GM18520 (cell line): Measurements from ENCODE around the gene DUOX2.
"Not testable (repeated sequence)": the region's sequence is repeated elsewhere in the genome, so short reads cannot be mapped to it uniquely, and the experiment has no call there.

Source experiments
- ATAC-seq: cut with Tn5 transposase; IDR thresholded peaks from one replicate; pipeline ENCODE4 v1.9.1; 2021; ENCODE audit not compliant: unreplicated experiment

The DUOX2 gene

GRCh38 chr15:45077391-45077790 is 36.6 kb downstream of the DUOX2 start:
- not testable (repeated sequence) for ATAC-seq

DNA sequence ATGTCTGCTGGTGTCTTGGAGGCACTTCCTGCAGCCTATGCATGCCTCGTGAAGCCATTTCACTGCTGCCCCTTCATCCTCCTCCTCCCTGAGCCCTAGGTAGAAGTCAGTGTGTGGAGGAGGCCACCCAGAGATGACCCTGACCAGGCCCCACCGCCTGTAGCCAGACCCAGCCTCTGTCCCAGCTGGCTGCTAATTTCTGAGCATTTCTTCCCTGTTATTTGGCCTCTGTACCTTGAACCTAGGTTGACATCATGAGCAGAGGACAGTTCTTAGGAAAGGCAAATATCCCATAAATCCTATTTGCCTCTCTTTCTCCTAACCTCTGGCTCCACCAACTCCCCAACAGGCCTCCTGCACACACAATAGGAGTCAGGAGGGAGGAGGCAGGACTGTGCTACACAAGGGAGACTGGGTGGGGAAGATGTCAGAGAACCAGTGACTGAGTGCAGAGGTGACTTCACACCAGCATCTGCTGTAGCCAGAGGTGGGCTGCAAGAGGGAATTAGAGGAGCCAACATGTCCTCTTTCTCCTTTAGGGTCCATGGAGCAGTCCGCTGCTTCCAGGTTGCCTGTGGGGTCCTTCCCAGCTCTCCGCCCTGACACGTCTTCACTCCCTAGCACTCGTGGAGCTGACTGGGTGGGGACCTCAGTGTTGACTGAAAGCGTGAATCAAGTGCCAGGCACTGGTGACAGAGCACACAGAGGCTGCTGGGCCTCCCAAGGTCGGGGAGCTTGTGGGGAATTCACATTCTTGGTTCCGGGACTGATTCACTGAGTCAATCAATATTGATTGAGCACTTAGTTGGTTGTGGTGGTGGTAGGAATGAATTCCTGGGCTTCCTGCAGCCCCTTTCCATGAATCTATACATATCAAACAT is 38.3 kb downstream of the DUOX2 start:
- ATAC-seq, result not testable (repeated sequence)

GRCh38 chr15:45073602-45074001 is 40.4 kb downstream of the DUOX2 start:
- ATAC-seq, result not testable (repeated sequence)

- not testable (repeated sequence) for ATAC-seq
These were observed 44.0 kb downstream of the DUOX2 start for GRCh38 chr15:45069942-45070360.

- ATAC-seq, result no peak
These were observed 49.6 kb downstream of the DUOX2 start for GRCh38 chr15:45064386-45064785.

GRCh38 chr15:45062301-45062700 is 51.7 kb downstream of the DUOX2 start:
- not testable (repeated sequence) for ATAC-seq

- not testable (repeated sequence) for ATAC-seq
These were observed 55.0 kb downstream of the DUOX2 start for GRCh38 chr15:45058690-45059675.

DNA sequence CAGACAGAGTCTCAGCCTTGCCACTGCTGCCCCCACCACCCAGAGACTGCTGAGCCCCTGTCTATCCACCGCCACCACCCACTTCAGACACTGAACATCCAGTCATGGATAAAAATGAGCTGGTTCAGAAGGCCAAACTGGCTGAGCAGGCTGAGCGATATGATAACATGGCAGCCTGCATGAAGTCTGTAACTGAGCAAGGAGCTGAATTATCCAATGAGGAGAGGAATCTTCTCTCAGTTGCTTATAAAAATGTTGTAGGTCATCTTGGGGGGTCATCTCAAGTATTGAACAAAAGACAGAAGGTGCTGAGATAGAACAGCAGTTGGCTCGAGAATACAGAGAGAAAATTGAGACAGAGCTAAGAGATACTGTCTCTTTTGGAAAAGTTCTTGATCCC is 61.3 kb downstream of the DUOX2 start:
- not testable (repeated sequence) for ATAC-seq

GRCh38 chr15:45050587-45050986 is 63.4 kb downstream of the DUOX2 start:
- ATAC-seq, result no peak

DNA sequence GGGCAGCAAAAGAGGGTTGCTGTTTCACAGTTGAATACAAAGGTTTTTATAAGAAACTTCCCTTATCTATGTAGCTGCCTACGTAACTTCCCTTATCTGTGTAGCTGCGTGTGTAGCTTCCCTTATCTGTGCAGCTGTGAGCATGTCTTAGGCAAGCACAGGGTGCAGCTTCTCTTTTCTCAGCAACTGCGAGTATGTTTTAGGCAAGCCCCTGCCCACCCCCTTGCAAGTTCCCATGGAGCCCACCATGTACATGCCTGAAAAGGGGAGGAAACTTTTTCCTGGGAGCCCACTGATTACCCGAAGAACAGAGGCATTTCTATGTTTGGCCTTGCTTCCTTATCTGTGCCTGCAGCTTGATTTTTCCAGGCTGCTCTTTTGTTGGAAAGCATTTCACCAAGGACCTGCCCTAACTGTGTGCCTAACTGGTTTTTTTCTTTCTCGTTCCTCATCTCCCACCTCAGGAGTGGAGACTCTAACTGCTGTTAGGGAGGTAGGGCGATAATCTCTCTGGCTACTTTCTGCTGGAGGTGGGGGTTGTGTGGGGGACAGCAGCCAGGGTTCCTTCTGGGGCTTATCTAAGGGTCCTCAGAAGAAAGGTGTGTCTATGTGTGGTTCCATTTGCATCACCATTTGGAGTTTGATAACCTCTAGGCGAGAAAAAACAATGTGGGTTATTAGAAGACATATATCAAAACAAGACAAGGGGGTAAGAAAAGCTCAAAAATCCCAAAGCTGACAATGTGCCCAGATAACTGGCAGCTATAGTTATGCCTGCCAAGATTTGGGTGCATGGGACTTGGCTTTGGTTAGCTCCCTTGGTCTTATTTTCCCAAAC is 65.0 kb downstream of the DUOX2 start:
- no peak for ATAC-seq

DNA sequence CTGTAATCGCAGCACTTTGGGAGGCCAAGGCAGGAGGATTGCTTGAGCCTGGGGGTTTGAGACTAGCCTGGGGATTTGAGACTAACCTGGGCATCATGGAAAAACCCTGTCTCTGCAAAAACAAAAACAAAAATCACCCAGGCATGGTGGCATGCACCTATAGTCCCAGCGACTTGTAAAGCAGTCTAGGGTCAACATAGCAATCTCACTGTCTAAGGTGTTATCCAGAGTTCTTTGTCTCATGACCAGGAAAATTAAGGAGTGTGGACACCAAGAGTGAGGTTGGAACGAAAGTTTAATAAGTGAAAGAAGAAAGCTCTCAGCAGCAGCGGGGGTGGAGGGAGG is 65.6 kb downstream of the DUOX2 start:
- not testable (repeated sequence) for ATAC-seq

DNA sequence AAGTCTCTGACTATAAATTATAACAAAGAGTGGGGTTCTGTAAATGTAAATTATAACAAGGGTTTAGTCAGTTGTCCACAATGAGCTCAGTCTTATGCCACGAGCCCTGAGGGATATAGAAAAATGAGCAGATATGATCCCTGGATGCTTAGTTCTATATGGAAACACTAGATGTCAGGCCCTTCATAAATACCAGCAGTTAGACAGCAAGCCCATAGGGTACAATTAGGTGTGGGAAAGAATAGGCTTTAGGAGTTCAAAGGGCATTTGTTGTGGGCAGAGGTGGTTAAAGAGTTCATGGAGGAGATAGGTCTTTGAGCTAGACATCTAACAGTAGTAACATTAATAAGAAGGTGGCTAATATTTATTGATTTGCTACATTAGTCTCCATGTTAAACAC is 69.7 kb downstream of the DUOX2 start:
- ATAC-seq, result not testable (repeated sequence)

GRCh38 chr15:45042859-45043258 is 71.1 kb downstream of the DUOX2 start:
- not testable (repeated sequence) for ATAC-seq
